Endodermal cell (in vitro differentiated cells): ENCODE measurements around the gene SDHC. TPM values are rescaled to one million over a fixed set of nuclear protein-coding genes. Genes with fewer than 3 reads are reported as not detected.
"Not testable (repeated sequence)": the region's sequence is repeated elsewhere in the genome, so short reads cannot be mapped to it uniquely, and the experiment has no call there.

Experiments used
- DNase-seq: peaks from one replicate; pipeline ENCODE4 v3.0.0-alpha.2; 2017
- H3K27ac ChIP-seq: 2 replicates; pipeline ENCODE4 v1.5.1; 2013; ENCODE audit warnings: mild to moderate bottlenecking, low read depth, low read length, moderate library complexity
- H3K27me3 ChIP-seq: 2 replicates; pipeline ENCODE4 v1.6.1; 2013; ENCODE audit warnings: mild to moderate bottlenecking, low read length, moderate library complexity; ENCODE audit not compliant: insufficient read depth, control insufficient read depth, poor library complexity, severe bottlenecking
- H3K36me3 ChIP-seq: 2 replicates; pipeline ENCODE4 v1.7.0; 2013; ENCODE audit warnings: mild to moderate bottlenecking, low read length, moderate library complexity; ENCODE audit not compliant: control insufficient read depth, insufficient read depth
- H3K4me1 ChIP-seq: one replicate; pipeline ENCODE4 v1.7.0; 2013; ENCODE audit warnings: low read length; ENCODE audit not compliant: control insufficient read depth, insufficient read depth
- H3K4me3 ChIP-seq: 2 replicates; pipeline ENCODE4 v1.5.1; 2013; ENCODE audit warnings: mild to moderate bottlenecking, low read length, moderate library complexity
- H3K9ac ChIP-seq: 2 replicates; pipeline ENCODE4 v1.6.1; 2013; ENCODE audit warnings: mild to moderate bottlenecking, low read length, moderate library complexity; ENCODE audit not compliant: poor library complexity, severe bottlenecking; ENCODE audit errors: extremely low read depth
- H3K9me3 ChIP-seq: 2 replicates; pipeline ENCODE4 v1.6.1; 2013; ENCODE audit warnings: mild to moderate bottlenecking, low read length, moderate library complexity; ENCODE audit not compliant: control insufficient read depth
- H3K27ac Mint-ChIP-seq: 2 replicates; pipeline ENCODE4 v1.8.0; 2020; ENCODE audit warnings: mixed read lengths
- H3K27me3 Mint-ChIP-seq: 2 replicates; pipeline ENCODE4 v1.8.0; 2021; ENCODE audit warnings: mild to moderate bottlenecking, mixed read lengths; ENCODE audit not compliant: insufficient read depth
- H3K36me3 Mint-ChIP-seq: 2 replicates; pipeline ENCODE4 v1.8.0; 2020; ENCODE audit warnings: low read depth, mixed read lengths
- H3K4me1 Mint-ChIP-seq: 2 replicates; pipeline ENCODE4 v1.8.0; 2020; ENCODE audit warnings: mixed read lengths
- H3K4me3 Mint-ChIP-seq: 2 replicates; pipeline ENCODE4 v1.8.0; 2020; ENCODE audit warnings: mild to moderate bottlenecking, moderate library complexity, mixed read lengths
- H3K9me3 Mint-ChIP-seq: 2 replicates; pipeline ENCODE4 v1.8.0; 2020; ENCODE audit warnings: mild to moderate bottlenecking, mixed read lengths
- WGBS, 2 experiments: methylation state at CpG; one replicate each; pipeline versions ENCODE4 v1.1.5 to v1.1.7; 2013; ENCODE audit warnings: missing lambda C conversion rate in 2 of 2, mixed read lengths in 1 of 2; ENCODE audit not compliant: insufficient coverage in 1 of 2, insufficient read length in 1 of 2; 5-methylcytosine and 5-hydroxymethylcytosine counted together
- total RNA-seq, 2 donors: library from RNA; stranded (reverse); fragmentation: NEBNext Ultra II Directional in 1 of 2; extraction: Animal tissue kit (Norgen Biotek cat#: 25700) in 1 of 2; gene quantifications; 2 replicates in 1 of 2; 3 replicates in 1 of 2; pipeline ENCODE4 v1.2.1, GENCODE V29; 2021
- TF ChIP-seq, protein P1 (sequence below): fragments of 200-600 bp; sonication (generic); conservative IDR thresholded peaks from 2 replicates; pipeline ENCODE4 v1.5.0; 2021; ENCODE audit warnings: antibody characterized with exemption, mild to moderate bottlenecking

Gene SDHC
- total RNA-seq, 2 donors from 2014 or later, result 270 to 296 TPM

DNA sequence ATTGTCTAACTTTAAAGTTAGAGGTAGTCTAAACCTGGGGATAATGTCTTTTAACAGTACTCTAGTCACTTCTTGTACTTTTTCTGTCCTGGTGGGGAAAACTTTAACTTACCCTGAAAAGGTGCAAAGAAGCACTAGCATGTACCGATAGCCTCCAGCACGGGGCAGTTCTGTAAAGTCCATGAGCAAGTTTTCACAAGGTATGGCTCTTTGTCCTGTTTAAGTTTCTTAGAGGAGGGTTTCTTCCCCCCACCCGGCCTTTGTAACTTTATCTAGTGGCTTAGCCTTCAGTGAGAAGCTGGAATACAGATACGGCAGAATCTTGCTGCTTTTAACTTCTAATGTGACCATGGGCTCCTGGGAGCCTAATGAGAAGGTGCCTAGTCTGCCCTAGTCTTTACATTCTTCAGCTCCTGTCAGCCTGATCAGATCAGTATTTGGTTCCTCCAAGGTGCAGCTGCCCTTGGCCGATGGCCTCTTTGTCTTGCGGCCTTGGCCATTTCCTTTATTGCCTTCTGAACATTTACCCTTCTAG lies 93.3 kb downstream of the SDHC start:
- Mint-ChIP-seq H3K36me3 (peaks cover 4% of the 10 kb centered on the region), H3K4me3 (no peak overlapping the region), H3K27ac (no peak overlapping the region), H3K4me1 (peaks cover 19% of the 10 kb centered on the region), H3K27me3 (peaks cover 19% of the 10 kb centered on the region), H3K9me3 (peaks cover 20% of the 10 kb centered on the region)
- Histone ChIP-seq H3K27me3 (no peaks in the 10 kb centered on the region), H3K9ac (no peak overlapping the region), H3K9me3 (peaks cover 15% of the 10 kb centered on the region), H3K4me3 (no peak overlapping the region), H3K4me1 (no peaks in the 10 kb centered on the region), H3K36me3 (no peaks in the 10 kb centered on the region), H3K27ac (no peak overlapping the region)
- no peak for DNase-seq
- TF ChIP-seq, protein P1, sequence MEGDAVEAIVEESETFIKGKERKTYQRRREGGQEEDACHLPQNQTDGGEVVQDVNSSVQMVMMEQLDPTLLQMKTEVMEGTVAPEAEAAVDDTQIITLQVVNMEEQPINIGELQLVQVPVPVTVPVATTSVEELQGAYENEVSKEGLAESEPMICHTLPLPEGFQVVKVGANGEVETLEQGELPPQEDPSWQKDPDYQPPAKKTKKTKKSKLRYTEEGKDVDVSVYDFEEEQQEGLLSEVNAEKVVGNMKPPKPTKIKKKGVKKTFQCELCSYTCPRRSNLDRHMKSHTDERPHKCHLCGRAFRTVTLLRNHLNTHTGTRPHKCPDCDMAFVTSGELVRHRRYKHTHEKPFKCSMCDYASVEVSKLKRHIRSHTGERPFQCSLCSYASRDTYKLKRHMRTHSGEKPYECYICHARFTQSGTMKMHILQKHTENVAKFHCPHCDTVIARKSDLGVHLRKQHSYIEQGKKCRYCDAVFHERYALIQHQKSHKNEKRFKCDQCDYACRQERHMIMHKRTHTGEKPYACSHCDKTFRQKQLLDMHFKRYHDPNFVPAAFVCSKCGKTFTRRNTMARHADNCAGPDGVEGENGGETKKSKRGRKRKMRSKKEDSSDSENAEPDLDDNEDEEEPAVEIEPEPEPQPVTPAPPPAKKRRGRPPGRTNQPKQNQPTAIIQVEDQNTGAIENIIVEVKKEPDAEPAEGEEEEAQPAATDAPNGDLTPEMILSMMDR, result no peak
- WGBS, 2 experiments, result 87 to 94% methylated on average over 6 of the region's 6 CpGs

DNA sequence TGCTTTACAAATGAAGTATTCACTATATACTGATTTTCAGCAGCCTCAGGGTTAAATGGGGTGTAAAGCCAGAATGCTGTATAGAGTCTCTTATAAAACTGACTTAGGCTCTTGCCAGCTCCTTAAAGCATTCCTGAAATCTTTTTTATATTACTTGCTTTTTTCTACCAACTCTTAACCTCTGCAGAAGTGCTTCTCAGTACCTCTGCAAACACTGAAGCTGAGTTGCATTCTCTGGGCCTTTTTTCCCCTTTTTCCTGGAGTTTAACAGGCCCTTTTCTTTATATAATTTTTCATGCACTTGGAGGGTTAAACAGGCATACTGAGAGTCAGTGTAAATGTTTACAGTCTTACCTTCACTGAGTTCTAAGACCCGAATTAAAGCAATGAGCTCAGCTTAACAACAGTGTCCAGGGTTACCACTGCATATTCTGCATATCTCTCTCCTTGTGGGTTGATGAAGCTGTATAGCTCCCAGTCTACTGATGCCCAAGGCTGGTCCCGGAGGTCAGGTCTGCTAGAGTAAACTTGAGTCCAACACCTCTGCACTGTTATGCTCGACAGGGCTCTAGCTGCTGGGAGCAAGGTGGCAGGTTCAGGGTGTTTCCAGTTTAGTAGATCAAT lies 94.4 kb downstream of the SDHC start:
- Mint-ChIP-seq H3K36me3 (peaks cover 4% of the 10 kb centered on the region), H3K4me1 (peaks cover 19% of the 10 kb centered on the region)
- H3K4me3 ChIP-seq, result no peak overlapping the region

DNA sequence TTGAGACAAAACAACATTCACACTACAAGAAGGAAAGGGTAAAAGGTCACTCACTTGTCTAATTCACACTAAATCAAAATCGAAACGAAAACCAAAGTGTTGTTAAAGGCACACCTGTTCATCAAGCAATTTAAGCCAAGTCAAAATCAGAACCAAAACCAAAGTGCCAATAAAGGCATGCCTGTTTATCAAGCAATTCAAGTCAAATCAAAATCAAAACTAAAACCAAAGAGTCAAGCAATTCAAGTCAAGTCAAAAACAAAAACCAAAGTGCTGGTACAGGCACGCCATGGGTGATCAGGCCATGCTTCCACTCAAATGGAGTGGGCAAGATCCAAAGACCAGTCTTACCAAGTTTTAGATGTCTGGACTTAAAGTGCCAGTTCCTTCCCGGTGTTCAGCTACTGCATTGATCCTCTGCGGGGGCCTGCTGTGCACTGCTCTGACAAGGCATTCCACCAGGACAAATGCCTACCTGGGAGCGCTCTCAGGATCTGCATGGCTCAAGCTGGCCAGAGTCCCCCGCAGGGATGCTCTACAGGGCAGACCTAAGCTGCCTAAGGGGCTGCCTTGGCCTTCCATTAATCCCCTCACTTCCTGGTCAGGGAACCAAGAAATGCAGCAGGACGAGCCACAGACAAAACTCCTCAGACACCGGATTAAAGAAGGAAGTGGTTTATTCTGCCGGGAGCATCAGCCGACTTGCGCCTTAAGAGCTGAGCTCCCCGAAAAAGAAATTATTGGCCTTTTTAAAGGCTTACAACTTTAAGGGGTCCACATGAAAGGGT lies 95.9 kb downstream of the SDHC start:
- not testable (repeated sequence) for H3K27ac ChIP-seq, H3K9ac ChIP-seq, H3K4me3 Mint-ChIP-seq, H3K36me3 Mint-ChIP-seq, H3K36me3 ChIP-seq, H3K27me3 Mint-ChIP-seq, H3K27ac Mint-ChIP-seq, H3K27me3 ChIP-seq, H3K4me1 ChIP-seq, H3K4me3 ChIP-seq
- Mint-ChIP-seq H3K4me1 (peaks cover 19% of the 10 kb centered on the region), H3K9me3 (peaks cover 10% of the 10 kb centered on the region)
- peaks cover 15% of the 10 kb centered on the region for H3K9me3 ChIP-seq
- peak; percentile 55 for DNase-seq
- WGBS, 2 experiments, result 88 to 91% methylated on average over 9 to 13 of the region's 13 CpGs

More for the DNA sequence above, 94.4 kb downstream of the SDHC start:
- Mint-ChIP-seq H3K27ac (no peak overlapping the region), H3K27me3 (peaks cover 13% of the 10 kb centered on the region), H3K4me3 (no peak overlapping the region), H3K9me3 (peaks cover 20% of the 10 kb centered on the region)
- no peak overlapping the region for H3K9ac ChIP-seq
- no peak overlapping the region for H3K27ac ChIP-seq
- H3K36me3 ChIP-seq, result no peaks in the 10 kb centered on the region
- no peak for DNase-seq
- TF ChIP-seq, protein P1, result no peak
- H3K9me3 ChIP-seq, result peaks cover 15% of the 10 kb centered on the region
- no peaks in the 10 kb centered on the region for H3K27me3 ChIP-seq
- H3K4me1 ChIP-seq, result no peaks in the 10 kb centered on the region
- 73 to 83% methylated on average over 1 to 3 of the region's 3 CpGs for WGBS, 2 experiments

DNA sequence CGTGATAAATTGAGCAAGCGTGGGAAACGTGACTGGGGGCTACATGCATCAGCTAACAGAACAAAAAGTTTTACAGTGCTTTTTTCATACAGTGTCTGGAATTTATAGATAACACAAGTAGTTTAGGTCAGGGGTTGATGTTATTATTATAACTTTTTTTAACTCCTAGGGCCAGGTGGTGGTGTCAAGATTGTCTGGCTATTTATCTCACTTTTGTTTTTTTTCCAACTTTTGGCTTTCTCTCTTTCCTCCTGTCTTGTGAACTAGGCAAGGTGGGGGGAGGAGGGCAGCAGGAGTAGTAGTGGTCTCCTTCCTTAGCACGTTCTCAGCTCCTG lies 96.4 kb downstream of the SDHC start:
- peaks cover 10% of the 10 kb centered on the region for H3K9me3 Mint-ChIP-seq
- not testable (repeated sequence) for H3K4me1 ChIP-seq, H3K36me3 ChIP-seq, H3K9ac ChIP-seq, H3K27ac Mint-ChIP-seq, H3K36me3 Mint-ChIP-seq, H3K27me3 Mint-ChIP-seq, H3K4me3 ChIP-seq, H3K27me3 ChIP-seq, H3K4me3 Mint-ChIP-seq, H3K27ac ChIP-seq, DNase-seq
- H3K4me1 Mint-ChIP-seq, result peaks cover 19% of the 10 kb centered on the region
- peaks cover 15% of the 10 kb centered on the region for H3K9me3 ChIP-seq
- WGBS, 2 experiments, result 85 to 94% methylated on average over 3 to 4 of the region's 4 CpGs
